Gastroesophageal sphincter (tissue), 4 donors: ENCODE data around the gene NSD2. TPM values are rescaled to one million over a fixed set of nuclear protein-coding genes. Genes with fewer than 3 reads are reported as not detected.

Experiments used
- ATAC-seq: fragments of 150-250 bp; one replicate; pipeline ENCODE4 v1.9.1; 2016; ENCODE audit warnings: mild to moderate bottlenecking, moderate library complexity
- H3K27ac ChIP-seq, 4 donors: fragments of 200-600 bp; sonication (generic) in 3 of 4; 1 replicate in 3 of 4; 2 replicates in 1 of 4; pipeline ENCODE4 v1.5.1; 2016 to 2019
- H3K27me3 ChIP-seq: fragments of 200-600 bp; sonication (generic); one replicate; pipeline ENCODE4 v1.5.1; 2019
- H3K36me3 ChIP-seq, 2 donors: fragments of 200-600 bp; sonication (generic); one replicate each; pipeline ENCODE4 v1.5.1; 2019; ENCODE audit warnings: control low read depth in 1 of 2
- H3K4me1 ChIP-seq, 3 donors: fragments of 200-600 bp; sonication (generic); 1 replicate in 2 of 3; 2 replicates in 1 of 3; pipeline ENCODE4 v1.5.1; 2016 to 2019; ENCODE audit warnings: control low read depth in 2 of 3
- H3K4me3 ChIP-seq, 2 donors: fragments of 200-600 bp; sonication (generic); one replicate each; pipeline ENCODE4 v1.5.1; 2019; ENCODE audit warnings: mild to moderate bottlenecking in 1 of 2, moderate library complexity in 1 of 2
- H3K9me3 ChIP-seq, 3 donors: fragments of 200-600 bp; sonication (generic); one replicate each; pipeline ENCODE4 v1.5.1; 2017 to 2019; ENCODE audit warnings: control low read depth in 2 of 3
- EP300 ChIP-seq: sonication (generic); formaldehyde crosslinking; IDR thresholded peaks from one replicate; pipeline ENCODE4 v1.6.1; 2017; ENCODE audit warnings: antibody characterized with exemption, mild to moderate bottlenecking
- POLR2A ChIP-seq, 2 donors: fragments of 450-650 bp; IDR thresholded peaks; one replicate each; pipeline ENCODE4 v1.6.1; 2017; ENCODE audit warnings: antibody characterized with exemption in 2 of 2, mild to moderate bottlenecking in 2 of 2, moderate library complexity in 1 of 2
- POLR2AphosphoS5 ChIP-seq: sonication (generic); formaldehyde crosslinking; IDR thresholded peaks from one replicate; pipeline ENCODE4 v1.6.1; 2017; ENCODE audit warnings: antibody characterized with exemption
- WGBS, 2 donors: methylation state at CpG; one replicate each; pipeline ENCODE4 v1.1.5; 2018; ENCODE audit warnings: low coverage in 1 of 2; 5-methylcytosine and 5-hydroxymethylcytosine counted together
- total RNA-seq, 4 donors: library from RNA; depleted of rRNA; stranded (reverse); fragments of >200 nt; gene quantifications; one replicate each; pipeline ENCODE4 v1.1.0, GENCODE V29; 2016
- TF ChIP-seq, protein P1 (sequence below), 4 experiments: fragments of 200-600 bp in 2 of 4; fragments of 450-650 bp in 2 of 4; sonication (generic) in 1 of 4; IDR thresholded peaks; one replicate each; pipeline ENCODE4 v1.5.1; 2017 to 2019; ENCODE audit warnings: antibody characterized with exemption in 4 of 4, mild to moderate bottlenecking in 2 of 4, moderate library complexity in 2 of 4

The NSD2 gene
- total RNA-seq, 4 donors from 2014 or later = 37.8 to 47.3 (median 39.4) TPM

- no peaks in the 10 kb centered on the region for H3K4me1 ChIP-seq
- no peak overlapping the region for H3K4me3 ChIP-seq
- H3K27ac ChIP-seq = no peak overlapping the region
- no peak for ATAC-seq
- H3K27me3 ChIP-seq = no peaks in the 10 kb centered on the region
- WGBS, 2 donors = 90 to 95% methylated on average over 6 to 10 of the region's 10 CpGs
- peaks cover 0 to 95% of the 10 kb centered on the region in 2 donors for H3K36me3 ChIP-seq
- no peaks in the 10 kb centered on the region for H3K9me3 ChIP-seq
- TF ChIP-seq, protein P1, sequence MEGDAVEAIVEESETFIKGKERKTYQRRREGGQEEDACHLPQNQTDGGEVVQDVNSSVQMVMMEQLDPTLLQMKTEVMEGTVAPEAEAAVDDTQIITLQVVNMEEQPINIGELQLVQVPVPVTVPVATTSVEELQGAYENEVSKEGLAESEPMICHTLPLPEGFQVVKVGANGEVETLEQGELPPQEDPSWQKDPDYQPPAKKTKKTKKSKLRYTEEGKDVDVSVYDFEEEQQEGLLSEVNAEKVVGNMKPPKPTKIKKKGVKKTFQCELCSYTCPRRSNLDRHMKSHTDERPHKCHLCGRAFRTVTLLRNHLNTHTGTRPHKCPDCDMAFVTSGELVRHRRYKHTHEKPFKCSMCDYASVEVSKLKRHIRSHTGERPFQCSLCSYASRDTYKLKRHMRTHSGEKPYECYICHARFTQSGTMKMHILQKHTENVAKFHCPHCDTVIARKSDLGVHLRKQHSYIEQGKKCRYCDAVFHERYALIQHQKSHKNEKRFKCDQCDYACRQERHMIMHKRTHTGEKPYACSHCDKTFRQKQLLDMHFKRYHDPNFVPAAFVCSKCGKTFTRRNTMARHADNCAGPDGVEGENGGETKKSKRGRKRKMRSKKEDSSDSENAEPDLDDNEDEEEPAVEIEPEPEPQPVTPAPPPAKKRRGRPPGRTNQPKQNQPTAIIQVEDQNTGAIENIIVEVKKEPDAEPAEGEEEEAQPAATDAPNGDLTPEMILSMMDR (IDR thresholded peaks at IDR 0.05) = no peak
- TF ChIP-seq POLR2AphosphoS5 = no peak
- no peak for TF ChIP-seq POLR2A (IDR thresholded peaks at IDR 0.05)
- TF ChIP-seq EP300 = no peak
Observed at GRCh38 chr4:1972414-1972813, 101.2 kb downstream of the NSD2 start.

GRCh38 chr4:1973218-1973617 lies 102.0 kb downstream of the NSD2 start:
- no peak for ATAC-seq
- Histone ChIP-seq H3K36me3 (peaks cover 0 to 98% of the 10 kb centered on the region in 2 donors), H3K4me3 (no peak overlapping the region), H3K9me3 (no peaks in the 10 kb centered on the region), H3K4me1 (no peaks in the 10 kb centered on the region), H3K27me3 (no peaks in the 10 kb centered on the region), H3K27ac (no peak overlapping the region)
- 95 to 100% methylated on average over 4 to 5 of the region's 12 CpGs for WGBS, 2 donors
- TF ChIP-seq POLR2AphosphoS5 = no peak
- TF ChIP-seq, protein P1 (IDR thresholded peaks at IDR 0.05) = no peak
- TF ChIP-seq EP300 = no peak

DNA sequence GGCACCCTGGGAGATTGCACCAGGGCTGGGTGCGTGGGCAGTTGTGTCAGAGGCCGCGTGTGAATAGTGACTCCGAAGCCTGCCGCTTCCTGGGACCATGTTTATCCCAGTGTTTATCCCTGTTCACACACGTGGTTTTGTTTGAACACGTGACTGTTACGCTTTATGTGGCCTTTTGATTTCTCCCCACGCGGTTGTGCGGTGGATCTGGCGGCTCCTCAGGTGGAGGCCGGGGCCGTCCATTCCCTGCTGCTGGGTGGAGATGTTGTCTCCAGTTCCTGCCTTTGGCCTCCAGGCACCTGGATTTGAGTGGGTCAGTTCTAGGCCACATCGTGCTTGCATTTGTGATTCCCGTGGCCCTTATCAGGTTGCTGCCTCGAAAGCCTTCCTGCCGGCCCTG lies 102.5 kb downstream of the NSD2 start:
- no peak for TF ChIP-seq POLR2AphosphoS5

DNA sequence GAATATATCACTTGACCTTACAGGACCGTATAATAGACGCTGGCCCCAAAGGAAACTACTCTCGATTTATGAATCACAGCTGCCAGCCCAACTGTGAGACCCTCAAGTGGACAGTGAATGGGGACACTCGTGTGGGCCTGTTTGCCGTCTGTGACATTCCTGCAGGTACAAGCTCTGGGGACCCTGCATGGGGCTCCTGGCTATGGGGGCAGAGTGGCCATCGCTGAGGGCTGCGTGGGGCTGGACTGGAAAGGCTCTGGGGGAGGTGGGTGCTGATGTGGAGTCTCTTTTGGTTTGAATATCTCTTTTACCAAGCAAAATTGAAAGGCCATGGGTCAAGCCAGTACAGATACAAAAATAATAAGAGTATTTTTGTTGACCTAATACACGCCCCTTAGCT lies 103.6 kb downstream of the NSD2 start:
- H3K27me3 ChIP-seq = no peaks in the 10 kb centered on the region
- no peak overlapping the region for H3K4me3 ChIP-seq
- TF ChIP-seq, protein P1 (IDR thresholded peaks at IDR 0.05) = no peak
- TF ChIP-seq POLR2A (IDR thresholded peaks at IDR 0.05) (no peak), POLR2AphosphoS5 (no peak), EP300 (no peak)
- peaks cover 0 to 98% of the 10 kb centered on the region in 2 donors for H3K36me3 ChIP-seq
- ATAC-seq = no peak
- no peaks in the 10 kb centered on the region for H3K9me3 ChIP-seq
- H3K27ac ChIP-seq = no peak overlapping the region
- no peaks in the 10 kb centered on the region for H3K4me1 ChIP-seq
- WGBS, 2 donors = 83 to 94% methylated on average over 5 to 8 of the region's 8 CpGs

More for the DNA sequence above, 102.5 kb downstream of the NSD2 start:
- ATAC-seq = no peak
- H3K4me1 ChIP-seq = no peaks in the 10 kb centered on the region
- no peak overlapping the region for H3K27ac ChIP-seq
- H3K4me3 ChIP-seq = no peak overlapping the region
- 91 to 94% methylated on average over 6 to 8 of the region's 18 CpGs for WGBS, 2 donors
- peaks cover 0 to 98% of the 10 kb centered on the region in 2 donors for H3K36me3 ChIP-seq
- H3K9me3 ChIP-seq = no peaks in the 10 kb centered on the region
- no peaks in the 10 kb centered on the region for H3K27me3 ChIP-seq

- Histone ChIP-seq H3K27ac (no peak overlapping the region), H3K4me1 (no peaks in the 10 kb centered on the region), H3K27me3 (no peaks in the 10 kb centered on the region), H3K4me3 (no peak overlapping the region), H3K36me3 (peaks cover 0 to 99% of the 10 kb centered on the region in 2 donors), H3K9me3 (no peaks in the 10 kb centered on the region)
- 86 to 100% methylated on average over 1 to 7 of the region's 14 CpGs for WGBS, 2 donors
- no peak for ATAC-seq
- TF ChIP-seq, protein P1 (IDR thresholded peaks at IDR 0.05) = no peak
- TF ChIP-seq POLR2A (IDR thresholded peaks at IDR 0.05) = no peak
- TF ChIP-seq EP300 = no peak
- no peak for TF ChIP-seq POLR2AphosphoS5
Observed at GRCh38 chr4:1975391-1975801, 104.2 kb downstream of the NSD2 start.
